Prostate gland (tissue), 2 donors: ENCODE data around the gene RGS11. TPM values are rescaled to one million over a fixed set of nuclear protein-coding genes. Genes with fewer than 3 reads are reported as not detected.

Experiments
- DNase-seq: peaks from one replicate; pipeline ENCODE4 v3.0.0-alpha.2; 2019; ENCODE audit warnings: low spot score
- H3K27ac ChIP-seq, 2 donors: fragments of 200-600 bp; sonication (generic); 2 replicates each; pipeline ENCODE4 v1.5.1; 2017 to 2019
- H3K27me3 ChIP-seq: fragments of 200-600 bp; sonication (generic); replicated peaks from 2 replicates; pipeline ENCODE4 v1.5.1; 2019; ENCODE audit not compliant: insufficient read depth
- H3K36me3 ChIP-seq, 2 donors: fragments of 200-600 bp; sonication (generic); 1 replicate in 1 of 2; 2 replicates in 1 of 2; pipeline versions ENCODE4 v1.5.1 to v1.8.1; 2017 to 2019
- H3K4me1 ChIP-seq: fragments of 200-600 bp; sonication (generic); replicated peaks from 2 replicates; pipeline ENCODE4 v1.5.1; 2019
- H3K4me3 ChIP-seq, 2 donors: fragments of 200-600 bp; sonication (generic); 2 replicates each; pipeline ENCODE4 v1.5.1; 2017 to 2019
- H3K9me3 ChIP-seq: fragments of 200-600 bp; sonication (generic); 2 replicates; pipeline ENCODE4 v1.5.1; 2017
- CTCF ChIP-seq, 4 experiments: fragments of 200-600 bp in 2 of 4; fragments of 450-650 bp in 2 of 4; sonication (generic) in 2 of 4; IDR thresholded peaks; 1 replicate in 3 of 4; 2 replicates in 1 of 4; pipeline ENCODE4 v1.5.1; 2016 to 2019; ENCODE audit warnings: antibody characterized with exemption in 4 of 4, mild to moderate bottlenecking in 2 of 4, moderate library complexity in 2 of 4
- POLR2A ChIP-seq: fragments of 450-650 bp; IDR thresholded peaks from one replicate; pipeline ENCODE4 v1.6.1; 2016; ENCODE audit warnings: antibody characterized with exemption, mild to moderate bottlenecking
- POLR2AphosphoS5 ChIP-seq: sonication (generic); formaldehyde crosslinking; IDR thresholded peaks from one replicate; pipeline ENCODE4 v1.6.1; 2017; ENCODE audit warnings: antibody characterized with exemption
- WGBS: methylation state at CpG from one replicate; pipeline ENCODE4 v1.1.5; 2018; 5-methylcytosine and 5-hydroxymethylcytosine counted together
- intact Hi-C: fragments of 100-400 bp; cut with DNase I; formaldehyde crosslinking; loops from one replicate; pipeline ENCODE4 v1.14.2; 2022
- total RNA-seq, 2 donors: library from RNA; depleted of rRNA; stranded (reverse); fragments of >200 nt; gene quantifications; one replicate each; pipeline ENCODE4 v1.1.0, GENCODE V29; 2016

The RGS11 gene
- total RNA-seq, 2 donors from 2014 or later, result 2.3 to 5.9 TPM

GRCh38 chr16:265711-266110, 10.0 kb downstream of the RGS11 start:
- no peak for DNase-seq
- intact Hi-C loops, result no loop called here
- Histone ChIP-seq H3K27me3 (no peaks in the 10 kb centered on the region), H3K36me3 (peaks cover 0 to 17% of the 10 kb centered on the region in 2 donors), H3K27ac (no peak overlapping the region), H3K4me1 (no peaks in the 10 kb centered on the region), H3K4me3 (no peak overlapping the region), H3K9me3 (no peaks in the 10 kb centered on the region)
- WGBS, result 66% methylated on average over 12 of the region's 12 CpGs
- TF ChIP-seq CTCF (IDR thresholded peaks at IDR 0.05), result no peak
- no peak for TF ChIP-seq POLR2A
- TF ChIP-seq POLR2AphosphoS5, result no peak

- TF ChIP-seq POLR2A (no peak), POLR2AphosphoS5 (no peak), CTCF (IDR thresholded peaks at IDR 0.05) (no peak)
- DNase-seq, result no peak
- Histone ChIP-seq H3K27me3 (no peaks in the 10 kb centered on the region), H3K36me3 (peaks cover 5 to 17% of the 10 kb centered on the region in 2 donors), H3K4me1 (no peaks in the 10 kb centered on the region), H3K9me3 (no peaks in the 10 kb centered on the region), H3K4me3 (no peak overlapping the region), H3K27ac (no peak overlapping the region)
- intact Hi-C loops, result no loop called here
- 86% methylated on average over 14 of the region's 14 CpGs for WGBS
Measured at GRCh38 chr16:265002-265529, 10.7 kb downstream of the RGS11 start.

- H3K9me3 ChIP-seq, result no peaks in the 10 kb centered on the region
- no peak for DNase-seq
- no peak overlapping the region for H3K4me3 ChIP-seq
- no peaks in the 10 kb centered on the region for H3K27me3 ChIP-seq
- 92% methylated on average over 22 of the region's 23 CpGs for WGBS
- H3K36me3 ChIP-seq, result peaks cover 10 to 17% of the 10 kb centered on the region in 2 donors
- H3K4me1 ChIP-seq, result no peaks in the 10 kb centered on the region
- no peak overlapping the region for H3K27ac ChIP-seq
- intact Hi-C loops, result no loop called here
- TF ChIP-seq CTCF (IDR thresholded peaks at IDR 0.05) (no peak), POLR2A (no peak), POLR2AphosphoS5 (no peak)
Measured at GRCh38 chr16:264440-264951, 11.2 kb downstream of the RGS11 start.

GRCh38 chr16:263944-264343, 11.8 kb downstream of the RGS11 start:
- intact Hi-C loops, result no loop called here
- no peaks in the 10 kb centered on the region for H3K4me1 ChIP-seq
- DNase-seq, result no peak
- no peaks in the 10 kb centered on the region for H3K9me3 ChIP-seq
- no peak overlapping the region for H3K27ac ChIP-seq
- peaks cover 10 to 17% of the 10 kb centered on the region in 2 donors for H3K36me3 ChIP-seq
- 90% methylated on average over 15 of the region's 17 CpGs for WGBS
- no peak for TF ChIP-seq CTCF (IDR thresholded peaks at IDR 0.05)
- TF ChIP-seq POLR2A, result no peak
- no peak for TF ChIP-seq POLR2AphosphoS5
- no peak overlapping the region for H3K4me3 ChIP-seq
- H3K27me3 ChIP-seq, result no peaks in the 10 kb centered on the region

GRCh38 chr16:263182-263774, 12.5 kb downstream of the RGS11 start:
- peaks cover 10 to 17% of the 10 kb centered on the region in 2 donors for H3K36me3 ChIP-seq
- 93% methylated on average over 33 of the region's 35 CpGs for WGBS
- no peaks in the 10 kb centered on the region for H3K4me1 ChIP-seq
- TF ChIP-seq CTCF (IDR thresholded peaks at IDR 0.05) (no peak), POLR2A (no peak), POLR2AphosphoS5 (no peak)
- H3K27me3 ChIP-seq, result no peaks in the 10 kb centered on the region
- H3K9me3 ChIP-seq, result no peaks in the 10 kb centered on the region
- H3K4me3 ChIP-seq, result no peak overlapping the region
- H3K27ac ChIP-seq, result no peak overlapping the region
- intact Hi-C loops, result no loop called here
- no peak for DNase-seq
